Stimulated activated naive CD8-positive, alpha-beta T cell treated with anti-CD3 and anti-CD28 coated beads, Interleukin-15, Interleukin-2, amounts not matched to agents 100 ng/mL and 50 ng/mL, for 24 hours (primary cell): ENCODE data around the gene SUSD4.

Experiments
- H3K27ac Mint-ChIP-seq: one replicate; pipeline ENCODE4 v1.8.0; 2021; ENCODE audit warnings: mild to moderate bottlenecking, mixed read lengths
- H3K27me3 Mint-ChIP-seq: one replicate; pipeline ENCODE4 v1.8.0; 2021; ENCODE audit warnings: mixed read lengths
- H3K36me3 Mint-ChIP-seq: one replicate; pipeline ENCODE4 v1.8.0; 2021; ENCODE audit warnings: low read depth, mixed read lengths
- H3K4me1 Mint-ChIP-seq: one replicate; pipeline ENCODE4 v1.8.0; 2021; ENCODE audit warnings: low read depth, mixed read lengths
- H3K4me3 Mint-ChIP-seq: one replicate; pipeline ENCODE4 v1.8.0; 2021; ENCODE audit warnings: mild to moderate bottlenecking, mixed read lengths
- H3K9me3 Mint-ChIP-seq: one replicate; pipeline ENCODE4 v1.8.0; 2021; ENCODE audit warnings: mixed read lengths

The SUSD4 gene

DNA sequence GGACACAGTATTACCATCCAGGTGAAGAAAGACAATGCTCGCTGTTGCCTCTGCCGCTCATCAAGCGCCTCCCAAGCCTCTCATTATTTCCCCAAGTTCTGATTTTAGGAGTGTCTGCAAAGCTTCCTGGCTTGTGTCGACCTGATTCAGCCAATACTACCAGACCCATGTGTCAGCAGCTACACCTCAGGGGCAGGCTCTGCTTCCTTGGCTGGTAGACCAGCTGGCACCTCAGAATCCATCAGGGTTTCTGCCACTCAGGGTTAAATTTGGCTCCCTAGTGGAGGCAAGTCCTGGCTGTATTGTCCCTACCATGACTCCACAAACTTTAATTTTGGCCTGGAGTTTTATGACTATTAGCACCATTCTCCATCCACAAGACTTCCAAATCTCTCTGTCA is 35.4 kb downstream of the SUSD4 start:
- Mint-ChIP-seq H3K9me3 (no peaks in the 10 kb centered on the region), H3K36me3 (no peaks in the 10 kb centered on the region), H3K27me3 (no peaks in the 10 kb centered on the region), H3K4me3 (no peak overlapping the region), H3K4me1 (peaks cover 17% of the 10 kb centered on the region), H3K27ac (no peak overlapping the region)

DNA sequence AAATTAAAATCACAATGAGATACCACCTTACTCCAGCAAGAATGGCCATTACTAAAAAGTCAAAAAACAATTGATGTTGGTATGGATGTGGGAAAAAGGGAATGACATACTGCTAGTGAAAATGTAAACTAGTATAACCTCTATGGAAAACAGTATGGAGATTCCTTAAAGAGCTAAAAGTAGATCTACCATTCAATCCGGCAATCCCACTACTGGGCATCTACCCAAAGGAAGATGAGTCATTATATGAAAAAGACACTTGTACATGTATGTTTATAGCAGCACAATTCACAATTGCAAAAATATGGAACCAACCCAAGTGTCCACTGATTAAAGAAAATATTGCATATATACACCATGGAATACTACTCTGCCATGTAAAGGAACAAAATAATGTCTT is 37.2 kb downstream of the SUSD4 start:
- H3K4me1 Mint-ChIP-seq = peaks cover 26% of the 10 kb centered on the region
- no peak overlapping the region for H3K27ac Mint-ChIP-seq
- H3K9me3 Mint-ChIP-seq = no peaks in the 10 kb centered on the region
- H3K27me3 Mint-ChIP-seq = no peaks in the 10 kb centered on the region
- H3K4me3 Mint-ChIP-seq = no peak overlapping the region
- no peaks in the 10 kb centered on the region for H3K36me3 Mint-ChIP-seq

DNA sequence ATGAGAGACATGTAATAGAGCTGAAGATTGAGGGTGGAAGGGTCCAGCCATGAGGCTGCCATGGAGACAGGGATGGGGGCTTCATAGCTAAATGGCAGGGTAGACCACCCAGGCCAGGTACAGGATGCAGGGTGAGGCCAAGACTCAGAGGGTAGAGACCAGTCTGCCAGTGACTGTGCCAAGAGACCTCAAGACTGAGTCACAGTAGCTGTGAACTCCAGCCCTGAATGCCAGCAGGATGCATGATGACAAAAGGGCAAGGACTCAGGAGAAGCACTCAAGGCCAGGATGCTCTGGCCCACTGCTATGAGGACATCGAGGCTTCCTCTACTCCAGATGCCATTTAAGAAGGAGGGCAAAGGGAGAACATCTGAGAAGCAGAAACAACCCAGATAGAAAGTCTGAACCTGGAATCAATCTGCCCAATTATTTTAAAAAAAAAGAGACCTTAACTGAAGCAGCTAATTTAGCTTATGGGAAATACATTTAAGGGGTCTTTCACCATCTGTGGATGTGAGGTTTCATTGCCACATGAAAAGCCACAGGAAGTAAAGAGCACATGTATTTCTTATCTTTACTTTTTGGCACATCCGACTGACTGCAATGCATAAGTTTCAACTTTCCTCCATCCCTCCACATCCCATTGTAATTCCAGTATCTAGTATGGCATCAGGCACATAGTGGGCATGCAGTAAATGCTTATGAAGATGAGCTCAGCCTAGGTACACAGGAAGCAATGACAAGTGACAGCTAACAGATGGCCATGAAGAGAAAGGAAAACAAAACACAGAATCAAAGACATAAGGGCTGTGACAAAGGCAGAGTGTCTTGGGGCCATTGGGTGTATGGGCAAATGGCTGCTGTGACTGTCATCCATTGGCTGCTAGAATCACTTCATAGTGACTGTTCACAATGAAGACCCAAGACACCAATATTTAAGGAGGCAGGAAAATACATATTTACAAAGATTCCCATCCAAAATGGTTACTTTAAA is 40.2 kb downstream of the SUSD4 start:
- H3K27me3 Mint-ChIP-seq = no peaks in the 10 kb centered on the region
- no peak overlapping the region for H3K4me3 Mint-ChIP-seq
- no peaks in the 10 kb centered on the region for H3K36me3 Mint-ChIP-seq
- H3K4me1 Mint-ChIP-seq = peaks cover 18% of the 10 kb centered on the region
- H3K9me3 Mint-ChIP-seq = no peaks in the 10 kb centered on the region
- H3K27ac Mint-ChIP-seq = no peak overlapping the region

DNA sequence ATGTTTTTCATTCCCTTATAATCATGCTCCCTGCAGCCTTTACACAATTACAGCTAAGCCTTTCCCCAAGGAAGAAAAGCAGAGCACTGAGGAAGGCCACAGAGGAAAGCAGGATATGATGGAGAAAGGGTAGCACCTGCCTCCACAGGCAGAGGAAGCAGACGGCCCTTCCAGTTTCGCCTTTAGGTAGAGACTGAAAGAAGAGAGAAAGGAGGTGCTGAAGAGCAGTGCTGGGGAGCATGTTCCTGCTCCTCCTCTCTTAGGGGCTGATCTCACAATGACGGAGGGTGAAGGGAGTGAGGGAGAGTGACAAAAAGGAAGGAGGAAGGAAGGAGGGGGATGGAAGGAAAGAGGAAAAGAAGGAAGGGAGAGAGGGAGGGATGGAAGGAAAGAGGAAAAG is 41.1 kb downstream of the SUSD4 start:
- no peaks in the 10 kb centered on the region for H3K27me3 Mint-ChIP-seq
- no peaks in the 10 kb centered on the region for H3K9me3 Mint-ChIP-seq
- H3K4me1 Mint-ChIP-seq = peaks cover 18% of the 10 kb centered on the region
- no peaks in the 10 kb centered on the region for H3K36me3 Mint-ChIP-seq
- no peak overlapping the region for H3K4me3 Mint-ChIP-seq
- no peak overlapping the region for H3K27ac Mint-ChIP-seq

DNA sequence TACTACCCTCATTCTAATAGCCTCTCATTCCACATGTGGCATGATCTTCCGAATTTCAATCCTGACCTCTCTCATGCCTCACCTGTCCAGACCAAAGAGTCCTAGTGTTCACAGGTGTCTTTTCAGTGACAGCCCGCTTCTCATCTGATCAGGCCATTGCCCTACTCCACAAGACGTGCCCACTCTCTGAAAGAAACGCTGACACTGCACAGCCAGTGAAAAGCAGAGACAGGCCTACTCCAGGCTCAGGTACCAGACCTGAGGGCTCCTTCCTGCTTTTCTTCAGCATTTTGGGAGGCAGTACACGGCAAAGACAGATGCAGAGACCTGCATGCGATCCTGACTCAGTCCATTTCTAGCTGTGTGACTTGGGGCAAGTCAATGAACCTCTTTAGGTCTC is 43.0 kb downstream of the SUSD4 start:
- H3K4me1 Mint-ChIP-seq = peaks cover 18% of the 10 kb centered on the region
- H3K4me3 Mint-ChIP-seq = no peak overlapping the region
- H3K27ac Mint-ChIP-seq = no peak overlapping the region
- no peaks in the 10 kb centered on the region for H3K36me3 Mint-ChIP-seq
- H3K27me3 Mint-ChIP-seq = no peaks in the 10 kb centered on the region
- no peaks in the 10 kb centered on the region for H3K9me3 Mint-ChIP-seq

DNA sequence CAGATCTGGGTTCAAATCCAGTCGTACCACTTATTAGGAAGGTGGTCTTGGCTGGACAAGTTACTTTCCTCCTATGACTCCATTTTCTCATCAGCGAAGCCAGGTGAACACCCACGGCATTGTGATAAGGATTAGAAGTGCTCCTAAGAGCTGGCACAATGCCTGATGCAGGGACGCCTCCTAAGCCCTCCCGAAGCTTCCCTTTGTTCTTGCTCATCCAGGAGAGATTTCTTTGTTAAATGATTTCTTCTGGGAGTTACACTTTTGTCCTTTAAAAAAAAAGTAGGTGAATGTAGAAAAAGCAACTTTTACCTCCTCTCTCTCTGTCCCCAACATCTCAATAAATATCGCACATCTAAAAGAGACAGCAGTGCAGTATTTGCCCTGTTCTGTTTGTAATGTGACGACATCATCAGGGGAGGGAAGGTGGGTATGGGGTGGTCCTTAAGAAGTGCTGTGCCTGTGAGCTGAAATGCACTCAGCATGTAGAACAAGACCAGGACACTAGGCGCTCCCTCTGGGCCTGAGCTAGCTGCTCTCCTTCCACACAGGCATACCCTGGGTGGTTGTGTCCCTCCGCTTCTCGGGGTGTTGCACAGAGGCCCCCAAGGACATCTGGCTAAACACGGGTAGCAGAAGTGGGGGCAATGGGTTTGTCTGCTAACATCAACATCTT is 43.9 kb downstream of the SUSD4 start:
- Mint-ChIP-seq H3K9me3 (no peaks in the 10 kb centered on the region), H3K4me3 (no peak overlapping the region), H3K27ac (no peak overlapping the region), H3K27me3 (no peaks in the 10 kb centered on the region), H3K36me3 (no peaks in the 10 kb centered on the region), H3K4me1 (peaks cover 18% of the 10 kb centered on the region)

DNA sequence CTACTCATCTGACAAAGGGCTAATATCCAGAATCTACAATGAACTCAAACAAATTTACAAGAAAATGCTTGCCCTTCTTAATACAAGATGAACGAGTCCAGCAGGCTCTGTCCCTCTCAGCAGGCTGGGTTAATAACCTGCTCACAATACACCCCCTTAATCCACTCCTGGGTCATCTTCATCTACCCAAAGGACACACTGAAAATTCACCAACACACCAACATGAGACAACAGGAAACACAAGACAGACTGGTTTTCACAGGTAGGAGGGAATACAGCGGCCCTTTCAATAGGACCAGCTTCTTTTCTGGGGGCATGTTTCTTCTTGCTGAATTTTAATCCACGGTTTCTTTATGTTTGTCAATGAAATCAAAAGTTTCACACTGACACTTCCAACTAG is 44.6 kb downstream of the SUSD4 start:
- Mint-ChIP-seq H3K9me3 (no peaks in the 10 kb centered on the region), H3K27me3 (no peaks in the 10 kb centered on the region), H3K4me1 (peaks cover 17% of the 10 kb centered on the region), H3K4me3 (no peak overlapping the region), H3K36me3 (no peaks in the 10 kb centered on the region), H3K27ac (no peak overlapping the region)

DNA sequence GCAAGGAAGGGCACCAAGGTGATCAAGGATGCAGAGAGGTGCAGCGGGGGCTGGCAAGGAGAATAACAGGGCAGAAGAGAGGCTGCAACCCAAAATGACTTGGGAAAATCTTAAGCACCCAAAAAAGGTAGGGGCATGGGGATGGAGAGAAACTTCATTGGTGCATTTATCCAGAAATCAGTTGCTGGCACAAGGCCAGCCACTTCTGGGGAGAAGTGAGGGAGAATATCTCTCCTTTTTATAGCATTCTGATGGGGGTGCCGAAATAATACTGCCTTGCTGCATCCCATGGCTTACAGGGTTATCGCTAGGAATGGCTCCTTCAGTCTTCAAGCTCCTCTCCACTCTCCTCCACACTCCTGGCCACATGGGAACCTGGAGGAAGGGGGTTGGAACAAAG is 47.9 kb downstream of the SUSD4 start:
- H3K27me3 Mint-ChIP-seq = no peaks in the 10 kb centered on the region
- no peaks in the 10 kb centered on the region for H3K36me3 Mint-ChIP-seq
- H3K9me3 Mint-ChIP-seq = no peaks in the 10 kb centered on the region
- H3K4me3 Mint-ChIP-seq = no peak overlapping the region
- no peak overlapping the region for H3K27ac Mint-ChIP-seq
- H3K4me1 Mint-ChIP-seq = no peaks in the 10 kb centered on the region

DNA sequence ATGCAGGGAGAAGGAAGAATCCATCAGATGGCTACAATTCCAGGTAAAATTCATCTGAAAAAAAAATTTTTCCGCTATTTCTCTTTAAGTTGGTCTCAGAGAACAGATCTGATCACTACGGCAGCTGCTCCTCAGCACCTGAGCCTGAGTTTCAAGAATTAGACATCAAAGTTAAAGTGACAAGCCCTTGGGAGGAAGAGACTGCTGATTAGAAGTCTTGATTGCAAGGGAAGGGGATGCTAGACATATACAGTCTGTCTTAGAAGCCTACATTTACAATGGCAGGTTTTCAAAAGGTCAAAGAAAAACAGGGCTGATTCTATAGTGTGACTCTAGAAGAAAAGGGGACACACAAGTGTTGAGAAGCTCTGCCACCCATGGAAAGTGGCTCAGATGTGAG is 48.3 kb downstream of the SUSD4 start:
- Mint-ChIP-seq H3K4me1 (no peaks in the 10 kb centered on the region), H3K4me3 (no peak overlapping the region), H3K27me3 (no peaks in the 10 kb centered on the region), H3K36me3 (no peaks in the 10 kb centered on the region), H3K9me3 (no peaks in the 10 kb centered on the region), H3K27ac (no peak overlapping the region)

DNA sequence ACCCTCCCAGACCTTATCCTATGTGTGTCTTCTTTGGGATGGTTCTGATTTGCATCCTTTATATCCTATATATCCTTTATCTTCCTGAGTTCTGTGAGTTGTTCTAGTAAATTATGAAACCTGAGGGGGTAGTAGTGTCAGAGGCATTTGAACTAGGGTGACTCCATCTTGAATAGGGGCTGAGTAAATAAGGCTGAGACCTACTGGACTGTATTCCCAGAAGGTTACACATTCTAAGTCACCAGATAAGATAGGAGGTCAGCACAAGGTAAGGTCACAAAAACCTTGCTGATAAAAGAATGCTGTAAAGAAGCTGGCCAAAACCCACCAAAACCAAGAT is 50.6 kb downstream of the SUSD4 start:
- Mint-ChIP-seq H3K9me3 (no peaks in the 10 kb centered on the region), H3K36me3 (no peaks in the 10 kb centered on the region), H3K27ac (no peak overlapping the region), H3K4me1 (no peaks in the 10 kb centered on the region), H3K4me3 (no peak overlapping the region), H3K27me3 (no peaks in the 10 kb centered on the region)

DNA sequence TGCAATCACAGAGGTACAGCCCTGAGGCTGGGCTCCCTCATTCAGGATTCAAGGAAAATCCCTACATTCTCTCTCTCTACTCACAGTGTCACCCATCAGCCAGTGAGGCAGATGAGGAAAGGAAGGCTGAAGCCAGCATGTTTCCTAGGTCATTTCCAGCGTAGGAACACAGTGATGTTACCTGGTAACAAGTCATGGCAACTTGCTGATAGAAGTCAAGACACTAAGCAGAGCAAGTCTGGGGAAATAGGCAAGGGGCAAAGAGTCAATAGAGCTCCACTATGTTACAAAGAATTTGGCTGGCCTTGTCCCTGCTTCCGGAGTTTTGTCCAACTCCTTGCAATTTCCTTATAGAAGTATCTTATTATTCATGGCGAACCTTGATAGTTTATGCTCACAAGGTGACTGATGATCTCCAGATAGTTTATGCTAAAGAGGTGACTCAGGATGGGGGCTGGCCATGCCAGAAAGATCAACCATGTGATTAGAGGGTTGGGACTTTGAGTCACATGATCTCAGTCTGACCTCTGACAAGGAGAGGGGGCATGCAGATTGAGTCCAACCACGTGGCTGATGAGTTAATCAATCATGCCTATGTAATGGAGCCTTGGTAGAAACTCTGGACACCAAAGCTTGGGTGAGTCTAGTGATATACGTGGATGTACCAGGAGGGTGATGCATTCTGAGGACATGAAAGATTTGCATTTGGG is 51.1 kb downstream of the SUSD4 start:
- H3K4me3 Mint-ChIP-seq = no peak overlapping the region
- H3K36me3 Mint-ChIP-seq = no peaks in the 10 kb centered on the region
- H3K27me3 Mint-ChIP-seq = no peaks in the 10 kb centered on the region
- no peak overlapping the region for H3K27ac Mint-ChIP-seq
- H3K9me3 Mint-ChIP-seq = no peaks in the 10 kb centered on the region
- H3K4me1 Mint-ChIP-seq = no peaks in the 10 kb centered on the region

DNA sequence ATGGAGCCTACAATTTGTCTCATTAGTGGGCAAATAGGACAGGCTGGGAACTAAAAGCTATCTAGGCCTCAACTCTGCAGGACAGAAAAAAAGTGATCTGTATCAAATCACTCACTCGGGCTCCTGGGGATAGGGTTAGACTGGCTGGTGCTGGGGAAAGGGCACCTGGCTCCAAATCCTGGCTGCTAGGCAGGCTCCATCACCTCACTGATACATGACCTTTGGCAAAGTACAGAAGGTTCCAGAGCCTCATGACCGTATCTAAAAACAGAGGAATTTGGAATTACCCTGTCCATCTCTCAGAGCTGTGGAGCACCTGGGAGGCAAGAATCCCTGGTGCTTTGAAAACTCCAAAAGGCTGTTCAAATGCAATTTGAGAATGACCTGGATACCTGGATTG is 51.7 kb downstream of the SUSD4 start:
- Mint-ChIP-seq H3K27me3 (no peaks in the 10 kb centered on the region), H3K4me3 (no peak overlapping the region), H3K36me3 (no peaks in the 10 kb centered on the region), H3K9me3 (no peaks in the 10 kb centered on the region), H3K4me1 (no peaks in the 10 kb centered on the region), H3K27ac (no peak overlapping the region)

DNA sequence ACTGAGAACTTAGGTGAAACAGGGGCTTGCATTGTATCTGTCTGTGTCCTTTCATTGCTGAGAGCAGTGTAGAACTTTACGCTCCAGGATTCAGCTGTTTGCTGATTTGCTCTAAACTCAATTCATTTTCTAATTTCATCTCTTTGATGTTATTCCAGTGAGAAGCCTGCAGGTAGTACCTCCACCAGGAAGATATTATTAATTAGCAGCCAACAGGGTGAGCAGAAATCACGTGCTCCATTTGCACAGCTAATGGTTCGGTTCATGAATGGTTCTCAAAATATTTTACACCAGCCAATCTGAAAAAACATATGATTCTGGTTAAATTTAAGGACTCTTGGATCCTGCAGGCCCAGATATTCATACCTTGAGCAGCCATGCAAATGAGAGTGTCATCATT is 52.1 kb downstream of the SUSD4 start:
- no peak overlapping the region for H3K4me3 Mint-ChIP-seq
- no peaks in the 10 kb centered on the region for H3K9me3 Mint-ChIP-seq
- no peak overlapping the region for H3K27ac Mint-ChIP-seq
- no peaks in the 10 kb centered on the region for H3K4me1 Mint-ChIP-seq
- H3K36me3 Mint-ChIP-seq = no peaks in the 10 kb centered on the region
- no peaks in the 10 kb centered on the region for H3K27me3 Mint-ChIP-seq

DNA sequence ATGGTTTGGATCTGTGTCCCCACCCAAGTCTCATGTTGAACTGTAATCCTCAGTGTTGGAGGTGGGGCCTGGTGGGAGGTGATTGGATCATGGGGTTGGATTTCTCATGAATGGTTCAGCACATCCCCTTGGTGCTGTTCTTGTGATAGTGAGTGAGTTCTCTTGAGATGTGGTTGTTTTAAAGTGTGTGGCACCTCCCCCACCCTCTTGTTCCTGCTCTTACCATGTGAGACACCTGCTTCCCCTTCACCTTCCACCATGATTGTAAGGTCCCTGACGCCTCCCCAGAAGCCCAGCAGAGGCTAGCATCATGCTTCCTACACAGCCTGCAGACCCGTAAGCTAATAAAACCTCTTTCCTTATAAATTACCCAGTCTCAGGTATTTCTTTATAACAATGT is 55.8 kb downstream of the SUSD4 start:
- Mint-ChIP-seq H3K27ac (no peak overlapping the region), H3K27me3 (no peaks in the 10 kb centered on the region), H3K4me3 (no peak overlapping the region), H3K9me3 (no peaks in the 10 kb centered on the region), H3K4me1 (no peaks in the 10 kb centered on the region), H3K36me3 (no peaks in the 10 kb centered on the region)

DNA sequence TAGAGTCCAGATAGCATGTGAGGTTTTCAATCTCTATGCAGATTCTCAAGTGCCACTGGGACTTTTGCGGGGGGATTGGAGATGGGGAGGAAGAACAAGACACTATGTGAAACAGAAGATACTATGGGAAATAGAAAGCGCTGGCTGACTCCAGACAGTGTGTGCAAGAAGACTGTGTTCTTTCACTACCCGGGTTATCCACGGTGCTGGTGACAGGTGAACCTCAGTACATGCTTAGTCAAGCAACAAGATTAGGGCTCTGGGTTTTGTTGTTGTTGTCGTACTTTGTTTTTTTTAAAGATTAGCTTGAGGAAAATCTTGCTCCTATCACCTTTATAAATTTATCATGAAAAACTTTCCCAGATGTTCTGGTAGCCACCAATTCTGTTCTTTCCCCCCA is 56.4 kb downstream of the SUSD4 start:
- Mint-ChIP-seq H3K27me3 (no peaks in the 10 kb centered on the region), H3K9me3 (no peaks in the 10 kb centered on the region), H3K4me3 (no peak overlapping the region), H3K27ac (no peak overlapping the region), H3K4me1 (no peaks in the 10 kb centered on the region), H3K36me3 (no peaks in the 10 kb centered on the region)
